Lung (tissue), 12 donors: ENCODE data around the gene ZBED4. TPM values are rescaled to one million over a fixed set of nuclear protein-coding genes. Genes with fewer than 3 reads are reported as not detected.

Experiments used
- ATAC-seq: fragments of 200-7000 bp; cut with Tn5 transposase; one replicate; pipeline ENCODE4 v1.9.1; 2020; ENCODE audit warnings: moderate number of reproducible peaks; ENCODE audit not compliant: insufficient read depth, low FRiP score
- DNase-seq, 3 donors: peaks; one replicate each; pipeline ENCODE4 v3.0.0-alpha.2; 2013 to 2017
- H3K27ac ChIP-seq, 2 donors: one replicate each; pipeline ENCODE4 v1.5.1; 2013; ENCODE audit warnings: mild to moderate bottlenecking in 2 of 2, moderate library complexity in 2 of 2, control low read depth in 1 of 2, inconsistent platforms in 1 of 2, low read depth in 1 of 2, low read length in 1 of 2
- H3K27me3 ChIP-seq, 3 donors: one replicate each; pipeline ENCODE4 v1.5.1; 2013; ENCODE audit warnings: low read length in 2 of 3; ENCODE audit not compliant: control insufficient read depth in 3 of 3, insufficient read depth in 3 of 3
- H3K36me3 ChIP-seq, 4 donors: one replicate each; pipeline ENCODE4 v1.5.1; 2013; ENCODE audit warnings: low read length in 4 of 4, mild to moderate bottlenecking in 1 of 4, moderate library complexity in 1 of 4; ENCODE audit not compliant: control insufficient read depth in 4 of 4, insufficient read depth in 4 of 4
- H3K4me1 ChIP-seq, 5 donors: one replicate each; pipeline ENCODE4 v1.5.1; 2013; ENCODE audit warnings: low read length in 5 of 5, mild to moderate bottlenecking in 2 of 5, moderate library complexity in 1 of 5; ENCODE audit not compliant: control insufficient read depth in 5 of 5, insufficient read depth in 5 of 5
- H3K4me3 ChIP-seq: one replicate; pipeline ENCODE4 v1.5.1; 2013; ENCODE audit warnings: mild to moderate bottlenecking, control low read depth, moderate library complexity
- H3K9ac ChIP-seq, 2 donors: one replicate each; pipeline ENCODE4 v1.5.1; 2013; ENCODE audit warnings: low read length in 2 of 2, control low read depth in 1 of 2; ENCODE audit not compliant: insufficient read depth in 1 of 2
- H3K9me3 ChIP-seq, 4 donors: one replicate each; pipeline ENCODE4 v1.5.1; 2013; ENCODE audit warnings: low read length in 3 of 4, mild to moderate bottlenecking in 1 of 4, moderate library complexity in 1 of 4; ENCODE audit not compliant: control insufficient read depth in 4 of 4, insufficient read depth in 3 of 4
- CTCF ChIP-seq: IDR thresholded peaks from 2 replicates; pipeline ENCODE4 v1.5.1; 2012; ENCODE audit warnings: mild to moderate bottlenecking; ENCODE audit errors: control extremely low read depth, extremely low read depth
- WGBS, 2 donors: extraction: QIAGEN DNeasy Blood & Tissue Kit; methylation state at CpG; one replicate each; pipeline ENCODE4 v1.1.7; 2013; 5-methylcytosine and 5-hydroxymethylcytosine counted together
- polyA plus RNA-seq, 2 donors: library from polyadenylated mRNA; stranded (reverse); fragments of 200-250 nt; gene quantifications; one replicate each; pipeline ENCODE4 v1.2.1, GENCODE V29; 2013
- total RNA-seq, 2 donors: library from RNA; depleted of rRNA in 1 of 2; stranded (reverse); fragments of >200 nt in 1 of 2; gene quantifications; one replicate each; pipeline ENCODE4 v1.2.1, GENCODE V29; 2014 to 2021
- donor health status: control.
- donor health status: control.
- donor health status: Bipolar disorder and iron deficiency.
- donor health status: healthy.
- donor health status: DM: yes; HTN: yes; CAD: no.

Gene ZBED4
- total and polyA plus RNA-seq, 4 donors = 3.9 to 13.2 (median 9.1) TPM

DNA sequence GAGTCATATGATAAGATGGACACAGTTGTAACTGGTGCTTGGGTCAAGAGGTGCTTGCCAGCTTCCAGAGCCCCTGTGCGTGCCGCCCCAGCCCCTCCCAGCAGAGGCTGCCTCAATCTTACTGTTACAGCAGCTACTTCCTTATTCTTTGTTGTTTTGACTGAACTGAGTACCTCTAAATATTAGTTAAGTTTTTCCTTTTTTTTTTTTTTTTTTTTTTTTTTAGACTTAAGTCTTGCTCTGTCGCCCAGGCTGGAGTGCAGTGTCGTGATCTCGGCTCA is 8.8 kb downstream of the ZBED4 start:
- Histone ChIP-seq H3K4me1 (peaks cover 0 to 11% (median 0%) of the 10 kb centered on the region in 5 donors), H3K4me3 (no peak overlapping the region), H3K27me3 (no peaks in the 10 kb centered on the region), H3K9ac (no peak overlapping the region), H3K9me3 (peaks cover 0 to 9% (median 5%) of the 10 kb centered on the region in 4 donors), H3K36me3 (peaks cover 0 to 6% (median 2%) of the 10 kb centered on the region in 4 donors), H3K27ac (no peak overlapping the region)
- WGBS, 2 donors = 69 to 72% methylated on average over 5 of the region's 5 CpGs
- no peak for TF ChIP-seq CTCF
- ATAC-seq = no peak
- no peak for DNase-seq

- no peak overlapping the region for H3K4me3 ChIP-seq
- no peaks in the 10 kb centered on the region for H3K27me3 ChIP-seq
- WGBS, 2 donors = 77 to 78% methylated on average over 7 of the region's 7 CpGs
- no peak for TF ChIP-seq CTCF
- H3K9ac ChIP-seq = no peak overlapping the region
- ATAC-seq (no peak), DNase-seq (no peak)
- peaks cover 3 to 13% (median 5%) of the 10 kb centered on the region in 4 donors for H3K9me3 ChIP-seq
- no peak overlapping the region for H3K27ac ChIP-seq
- H3K36me3 ChIP-seq = peaks cover 2 to 9% (median 4%) of the 10 kb centered on the region in 4 donors
- H3K4me1 ChIP-seq = peaks cover 0 to 2% (median 0%) of the 10 kb centered on the region in 5 donors
Observed at GRCh38 chr22:49863931-49864330, 10.3 kb downstream of the ZBED4 start.

DNA sequence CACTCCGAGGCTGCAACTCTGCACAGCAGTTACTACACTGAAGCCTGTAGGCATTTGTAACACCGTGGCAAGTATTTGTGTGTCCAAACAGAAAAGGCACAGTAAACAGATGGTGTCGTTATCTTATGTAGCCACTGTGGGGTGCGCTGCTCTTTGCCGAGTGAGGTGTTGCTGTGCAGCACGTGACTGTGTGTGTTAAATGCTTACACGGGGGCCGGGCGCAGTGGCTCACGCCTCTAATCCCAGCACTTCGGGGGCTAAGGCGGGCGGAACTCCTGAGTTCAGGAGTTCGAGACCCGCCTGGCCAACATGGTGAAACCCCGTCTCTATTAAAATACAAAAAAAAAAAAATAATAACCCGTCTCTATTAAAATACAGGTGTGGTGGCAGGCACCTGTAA is 11.5 kb downstream of the ZBED4 start:
- Histone ChIP-seq H3K27ac (no peak overlapping the region), H3K9ac (no peak overlapping the region), H3K27me3 (no peaks in the 10 kb centered on the region), H3K4me1 (peaks cover 0 to 2% (median 0%) of the 10 kb centered on the region in 5 donors), H3K4me3 (no peak overlapping the region), H3K36me3 (peaks cover 4 to 15% (median 5%) of the 10 kb centered on the region in 4 donors), H3K9me3 (peaks cover 3 to 18% (median 11%) of the 10 kb centered on the region in 4 donors)
- ATAC-seq (no peak), DNase-seq (no peak)
- 92 to 93% methylated on average over 17 of the region's 17 CpGs for WGBS, 2 donors
- no peak for TF ChIP-seq CTCF

DNA sequence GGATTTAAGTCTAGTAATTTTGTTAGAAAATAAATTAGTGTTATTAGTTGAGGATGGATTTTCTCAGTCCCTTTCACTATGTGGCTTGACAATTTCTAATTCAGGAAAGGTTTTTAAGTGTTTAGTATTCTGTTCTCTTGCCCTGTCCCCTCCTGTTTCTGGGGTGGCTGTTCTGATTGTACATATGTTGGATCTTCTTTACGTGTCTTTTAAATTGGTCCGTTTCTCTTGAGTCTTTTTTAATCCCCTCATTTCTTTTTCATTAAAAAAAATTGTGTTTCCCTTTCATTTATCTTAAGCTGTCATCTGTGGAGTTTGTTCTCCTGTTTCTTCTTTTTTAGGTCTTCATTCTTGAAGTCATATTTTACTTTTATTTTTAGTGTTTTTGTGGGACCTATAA is 12.5 kb downstream of the ZBED4 start:
- no peak overlapping the region for H3K9ac ChIP-seq
- peaks cover 0 to 2% (median 0%) of the 10 kb centered on the region in 5 donors for H3K4me1 ChIP-seq
- no peak for TF ChIP-seq CTCF
- peaks cover 4 to 16% (median 5%) of the 10 kb centered on the region in 4 donors for H3K36me3 ChIP-seq
- no peaks in the 10 kb centered on the region for H3K27me3 ChIP-seq
- DNase-seq (no peak), ATAC-seq (no peak)
- peaks cover 3 to 18% (median 12%) of the 10 kb centered on the region in 4 donors for H3K9me3 ChIP-seq
- 39 to 46% methylated on average over 2 of the region's 2 CpGs for WGBS, 2 donors
- H3K27ac ChIP-seq = no peak overlapping the region
- H3K4me3 ChIP-seq = no peak overlapping the region
